SIG-M5 treated with dmso at 0.1 percent for 504 hours (cell line): ENCODE measurements around the gene ADAMTS16.

Experiments
- DNase-seq: peaks from one replicate; lab custom pipeline; 2025; ENCODE audit not compliant: unreplicated experiment; lab: John Stamatoyannopoulos, UW

The ADAMTS16 gene

GRCh38 chr5:5276951-5277517 is 136.9 kb downstream of the ADAMTS16 start:
- DNase-seq: no peak

GRCh38 chr5:5278201-5278814 is 138.2 kb downstream of the ADAMTS16 start:
- DNase-seq: no peak

GRCh38 chr5:5278815-5279381 is 138.8 kb downstream of the ADAMTS16 start:
- DNase-seq: no peak

GRCh38 chr5:5285906-5286305 is 145.8 kb downstream of the ADAMTS16 start:
- DNase-seq: no peak

GRCh38 chr5:5287419-5287818 is 147.3 kb downstream of the ADAMTS16 start:
- DNase-seq: no peak

GRCh38 chr5:5288201-5288600 is 148.1 kb downstream of the ADAMTS16 start:
- no peak for DNase-seq

GRCh38 chr5:5289537-5289936 is 149.4 kb downstream of the ADAMTS16 start:
- DNase-seq: no peak

GRCh38 chr5:5290674-5291334 is 150.7 kb downstream of the ADAMTS16 start:
- DNase-seq: no peak

GRCh38 chr5:5291357-5291756 is 151.2 kb downstream of the ADAMTS16 start:
- no peak for DNase-seq

- DNase-seq: no peak
These were observed 152.9 kb downstream of the ADAMTS16 start for GRCh38 chr5:5293029-5293428.

- no peak for DNase-seq
These were observed 154.3 kb downstream of the ADAMTS16 start for GRCh38 chr5:5294429-5294828.

GRCh38 chr5:5295351-5295750 is 155.2 kb downstream of the ADAMTS16 start:
- DNase-seq: no peak

GRCh38 chr5:5296051-5296450 is 155.9 kb downstream of the ADAMTS16 start:
- DNase-seq: no peak

GRCh38 chr5:5297432-5298067 is 157.4 kb downstream of the ADAMTS16 start:
- DNase-seq: no peak

- no peak for DNase-seq
These were observed 158.0 kb downstream of the ADAMTS16 start for GRCh38 chr5:5298068-5298633.

GRCh38 chr5:5298841-5299541 is 158.9 kb downstream of the ADAMTS16 start:
- DNase-seq: no peak

GRCh38 chr5:5301176-5301575 is 161.0 kb downstream of the ADAMTS16 start:
- DNase-seq: no peak

- no peak for DNase-seq
These were observed 162.1 kb downstream of the ADAMTS16 start for GRCh38 chr5:5302201-5302600.

GRCh38 chr5:5303242-5303641 is 163.1 kb downstream of the ADAMTS16 start:
- no peak for DNase-seq

GRCh38 chr5:5304361-5305020 is 164.4 kb downstream of the ADAMTS16 start:
- DNase-seq: no peak
